Stimulated activated CD8-positive, alpha-beta memory T cell treated with anti-CD3 and anti-CD28 coated beads, Interleukin-2, amount 100 ng/mL, for 48 hours (primary cell): ENCODE measurements around the gene TOM1L1.

Experiments
- DNase-seq, 2 donors: peaks; one replicate each; pipeline ENCODE4 v3.0.0-alpha.2; 2020; ENCODE audit warnings: low read depth in 2 of 2

TOM1L1 gene

DNA sequence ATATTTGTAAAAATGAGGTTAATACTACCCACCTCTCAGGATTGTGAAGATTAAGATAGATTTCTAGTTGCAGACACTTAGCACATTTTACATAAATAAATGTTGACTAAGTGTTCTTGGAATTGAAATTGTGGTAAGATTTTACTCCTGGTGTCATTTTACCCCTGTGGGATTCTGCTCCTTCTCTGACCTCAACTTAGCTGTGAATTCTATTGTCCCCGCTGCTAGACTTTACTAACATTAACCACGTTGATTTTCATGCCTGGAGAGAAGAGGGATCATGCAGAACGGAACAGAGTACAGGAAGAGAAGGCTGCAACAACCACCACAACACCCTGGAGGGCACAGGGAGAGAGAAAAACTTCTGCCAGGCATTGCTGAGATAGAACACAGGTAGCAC is 2.1 kb upstream of the TOM1L1 start:
- DNase-seq: no peak

DNA sequence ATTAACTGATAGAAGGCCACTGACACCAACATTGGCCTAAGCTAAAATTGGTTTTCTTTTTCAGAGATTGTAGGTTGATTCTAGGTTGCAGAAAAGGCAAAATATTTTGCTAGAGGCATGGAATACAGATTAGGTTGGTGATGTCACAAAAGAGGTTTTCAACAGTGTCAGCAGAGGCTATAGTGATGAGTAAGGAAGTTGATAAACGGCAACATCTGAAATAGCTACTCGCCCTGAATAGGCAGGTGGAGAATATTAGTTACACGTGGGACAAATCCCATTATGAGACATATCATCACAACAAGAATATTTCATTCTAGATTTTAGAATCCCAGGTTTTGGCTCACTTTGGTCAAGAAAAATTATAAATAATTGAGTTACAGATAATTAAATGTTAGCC is 1.5 kb upstream of the TOM1L1 start:
- no peak for DNase-seq

DNA sequence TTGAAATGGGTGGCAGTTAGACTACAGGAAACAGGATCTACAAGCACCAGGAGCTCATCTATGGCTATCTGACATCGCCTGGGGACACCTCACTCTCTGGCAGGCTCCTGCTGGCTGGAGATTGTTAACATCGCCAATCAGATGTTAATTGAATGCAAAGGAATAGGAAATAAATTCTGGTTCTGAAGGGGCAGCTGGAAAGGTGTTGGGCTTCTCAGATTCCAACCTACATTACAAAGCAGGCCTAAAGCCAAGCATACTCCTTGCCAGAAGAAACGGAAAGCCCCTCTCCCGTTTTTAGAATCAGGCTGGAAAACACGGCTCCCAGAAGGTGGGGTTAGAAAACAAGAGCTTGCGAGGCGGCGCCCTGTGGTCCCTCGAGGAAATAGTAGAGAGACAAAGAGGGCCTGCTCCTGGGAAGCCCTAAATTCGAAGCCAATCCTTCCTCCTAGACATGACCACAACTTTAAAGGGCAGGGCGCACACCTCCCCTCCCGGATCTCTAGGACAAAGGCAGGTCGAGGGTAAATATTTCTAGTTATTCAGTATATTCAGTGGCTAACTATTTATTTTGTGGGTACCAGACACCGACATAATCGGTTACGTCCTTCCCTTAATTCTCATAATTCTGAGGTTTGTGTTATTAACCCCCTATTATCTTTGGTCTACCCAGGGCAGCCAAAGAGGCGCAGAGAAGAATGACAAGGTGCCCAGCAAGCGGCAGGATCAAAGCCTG is 763 bp upstream of the TOM1L1 start:
- no peak for DNase-seq

DNA sequence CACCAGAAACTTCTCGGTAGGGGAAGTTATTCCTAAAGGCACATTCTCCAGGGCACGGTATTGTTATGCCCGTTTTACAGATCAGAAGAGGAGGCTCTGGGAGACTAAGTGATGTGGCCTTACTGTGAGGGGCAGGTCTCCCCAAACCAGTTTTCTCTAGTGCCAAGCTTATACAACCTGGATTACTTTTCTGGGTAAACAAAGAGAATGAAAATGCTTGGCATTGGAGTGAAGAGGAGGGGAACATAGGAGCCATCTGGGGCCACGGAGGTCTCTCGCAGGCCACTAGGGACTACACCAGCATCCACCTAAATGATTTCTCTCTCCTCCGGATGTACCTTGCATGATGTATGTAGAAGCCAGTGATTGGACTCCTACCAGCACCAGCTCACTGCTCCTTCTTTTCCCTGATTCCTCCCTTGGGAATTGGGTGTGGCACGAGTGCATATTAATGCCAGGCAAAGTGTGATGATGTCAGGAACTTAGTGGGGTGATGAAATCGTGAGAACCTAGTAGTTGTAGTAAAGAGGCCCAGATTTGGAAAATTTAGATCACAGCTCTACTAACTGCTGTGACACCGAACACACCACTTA is 674 bp downstream of the TOM1L1 start:
- DNase-seq: no peak

DNA sequence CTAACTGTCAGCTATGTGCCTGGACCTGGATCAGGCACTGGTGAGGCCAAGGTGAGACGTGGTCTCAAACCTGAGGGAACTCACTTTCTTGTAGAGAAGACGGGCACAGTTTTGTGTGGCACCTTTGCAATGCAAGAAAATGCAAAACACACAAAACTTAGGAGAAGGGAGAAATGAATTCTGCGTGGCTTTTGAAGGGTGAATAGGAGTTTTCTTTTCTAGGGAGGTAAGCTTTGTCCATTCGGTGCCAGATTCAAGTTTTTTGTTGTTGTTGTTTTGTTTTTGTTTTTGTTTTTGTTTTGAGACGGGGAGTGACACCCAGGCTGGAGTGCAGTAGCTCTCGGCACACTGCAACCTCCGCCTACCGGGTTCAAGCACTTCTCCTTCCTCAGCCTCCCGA is 1.4 kb downstream of the TOM1L1 start:
- DNase-seq: no peak

DNA sequence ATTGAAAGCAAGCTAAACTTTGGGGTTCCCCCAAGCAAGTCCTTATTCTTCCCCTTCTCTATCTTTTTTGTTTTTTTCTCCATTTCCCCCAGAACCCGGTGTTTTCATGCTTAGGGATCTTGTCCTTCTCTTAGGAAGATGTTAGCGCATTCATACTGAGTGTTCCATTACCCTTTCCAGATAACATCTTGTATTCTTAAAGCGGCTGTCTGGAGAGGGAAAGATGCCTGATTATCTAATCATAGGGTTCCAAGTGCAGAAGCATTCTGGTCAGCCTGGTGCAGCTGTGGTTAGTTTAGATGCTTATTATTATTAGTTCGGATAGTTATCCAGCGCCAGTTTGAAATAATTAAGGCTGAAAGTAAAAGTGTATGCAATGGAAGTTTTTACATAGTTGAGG is 2.0 kb downstream of the TOM1L1 start:
- DNase-seq: no peak

DNA sequence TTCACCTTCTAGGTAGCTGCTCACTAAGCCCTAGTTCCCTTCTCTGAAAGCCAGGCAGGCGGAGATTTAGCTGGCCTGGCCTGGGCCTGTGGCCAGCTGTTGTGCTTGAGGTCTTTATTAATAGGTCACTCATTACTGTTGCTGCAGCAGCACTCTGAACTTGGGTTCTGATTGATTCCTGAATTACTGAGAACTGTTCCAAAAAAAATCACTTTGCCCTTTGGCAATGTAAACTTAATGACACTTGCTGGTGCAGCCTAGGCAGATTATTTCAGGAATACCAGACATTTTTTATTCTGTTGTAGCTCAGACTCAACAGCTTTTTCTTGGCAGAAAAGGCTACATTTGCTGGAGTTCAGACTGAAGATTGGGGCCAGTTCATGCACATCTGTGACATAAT is 2.7 kb downstream of the TOM1L1 start:
- no peak for DNase-seq

DNA sequence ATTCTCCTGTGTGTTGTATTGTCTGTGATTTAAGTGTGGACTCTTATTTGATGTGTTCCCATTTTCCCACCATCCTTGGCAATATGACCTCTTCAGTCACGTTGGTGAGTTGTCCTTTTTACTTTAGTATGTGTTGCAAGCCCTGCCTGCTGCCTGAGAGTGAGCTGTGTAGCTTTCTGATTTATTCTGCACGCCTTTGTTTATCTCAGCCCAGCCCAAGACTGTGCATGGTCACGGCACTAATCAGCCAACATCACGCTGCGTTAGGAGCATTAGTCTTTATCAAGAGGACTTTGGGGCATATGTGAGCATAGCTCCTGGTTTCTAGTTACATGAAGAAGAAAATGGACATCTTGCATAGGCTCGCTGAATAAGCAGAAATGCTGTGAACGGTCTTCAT is 6.0 kb downstream of the TOM1L1 start:
- no peak for DNase-seq

DNA sequence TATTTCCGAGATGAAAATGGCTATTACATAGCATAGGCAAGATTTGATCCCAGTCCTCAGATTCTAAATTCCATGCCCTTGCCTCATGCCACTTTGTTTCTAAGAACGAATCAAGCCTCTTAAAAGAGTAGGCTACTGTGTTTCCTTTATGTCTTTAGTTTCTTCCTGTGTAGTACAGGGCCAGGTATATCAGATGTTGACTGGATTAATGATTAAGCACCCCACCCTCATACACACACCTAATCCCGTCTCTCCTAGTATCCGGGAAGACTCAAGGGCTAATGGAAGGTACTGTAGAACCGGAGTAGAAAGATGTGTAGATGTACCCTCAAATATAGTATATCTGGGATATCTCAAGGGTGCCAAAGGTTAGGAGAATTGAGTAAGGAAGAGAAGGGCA is 6.7 kb downstream of the TOM1L1 start:
- no peak for DNase-seq

DNA sequence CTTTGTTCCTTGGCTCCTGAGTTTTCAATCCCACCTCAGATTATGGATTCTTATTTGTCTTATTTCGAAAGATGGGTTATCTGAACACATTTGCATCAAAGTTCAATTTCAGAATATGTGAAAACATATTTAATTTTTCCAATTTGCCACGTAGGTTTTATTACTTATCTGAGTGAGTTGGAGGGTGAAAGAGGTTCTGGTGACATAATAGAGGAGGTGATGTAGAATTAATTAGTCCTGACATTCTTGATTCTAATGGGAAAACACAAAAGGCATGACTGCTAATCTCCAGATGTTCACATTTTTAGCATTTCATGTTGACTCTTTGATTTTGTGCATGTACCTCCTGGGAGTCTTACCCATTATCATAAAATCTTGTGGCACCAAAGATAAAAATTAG is 9.1 kb downstream of the TOM1L1 start:
- DNase-seq: no peak

DNA sequence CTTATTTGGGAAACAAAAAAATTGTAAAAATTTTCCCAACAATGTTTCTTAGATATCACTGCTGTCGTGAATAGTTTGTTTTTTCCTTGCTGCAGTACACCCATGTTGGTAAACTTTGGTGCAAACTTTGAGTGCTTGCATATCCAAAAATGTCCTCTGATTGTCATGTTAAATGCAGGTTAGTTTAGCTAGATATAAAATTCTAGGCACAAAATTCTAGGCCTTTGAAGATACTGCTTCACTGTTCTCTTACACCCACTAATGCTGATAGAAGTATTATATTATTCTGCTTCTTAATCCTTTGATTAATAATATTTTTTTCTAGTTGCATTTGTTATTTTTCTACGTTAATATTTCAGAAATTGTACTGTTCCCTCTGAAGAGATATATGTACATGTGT is 16.1 kb downstream of the TOM1L1 start:
- DNase-seq: no peak

DNA sequence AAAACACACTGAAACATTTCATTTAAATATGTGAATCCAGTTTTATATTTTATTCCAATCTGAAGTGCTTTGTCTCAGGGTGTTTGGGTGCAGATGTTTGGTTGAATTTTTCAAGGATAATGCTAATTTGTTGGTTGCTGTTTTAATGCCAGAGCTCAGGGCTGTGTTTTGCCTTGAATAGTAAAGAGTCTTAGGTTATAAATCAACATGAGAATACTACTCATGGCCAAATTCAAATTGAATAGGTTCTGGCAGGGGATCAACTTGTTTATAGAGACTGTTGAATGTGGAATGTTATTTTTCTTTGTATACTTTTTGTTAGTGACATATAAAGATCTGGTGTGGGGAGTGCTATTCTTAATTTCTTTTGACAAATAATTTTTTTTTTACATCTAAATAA is 18.8 kb downstream of the TOM1L1 start:
- DNase-seq: no peak

DNA sequence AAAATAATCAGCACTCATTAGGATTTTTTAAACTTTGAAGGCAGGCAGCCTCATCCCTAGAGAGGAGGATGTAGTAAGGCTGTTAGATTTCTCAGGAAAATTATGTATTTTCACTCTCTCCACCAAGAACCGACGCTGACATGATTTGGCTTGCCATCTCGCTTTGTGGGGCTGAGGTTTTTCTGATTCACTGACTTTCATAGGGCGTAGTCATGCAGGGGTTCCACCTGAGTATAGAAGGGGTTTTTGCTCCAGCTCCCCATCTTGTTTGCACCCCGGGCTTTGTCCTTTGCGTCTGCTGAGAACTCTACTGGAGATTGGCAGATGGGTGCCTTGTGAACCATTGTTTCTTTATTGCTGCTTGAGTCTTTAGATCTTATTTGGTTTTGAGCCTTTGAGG is 20.2 kb downstream of the TOM1L1 start:
- DNase-seq: no peak

DNA sequence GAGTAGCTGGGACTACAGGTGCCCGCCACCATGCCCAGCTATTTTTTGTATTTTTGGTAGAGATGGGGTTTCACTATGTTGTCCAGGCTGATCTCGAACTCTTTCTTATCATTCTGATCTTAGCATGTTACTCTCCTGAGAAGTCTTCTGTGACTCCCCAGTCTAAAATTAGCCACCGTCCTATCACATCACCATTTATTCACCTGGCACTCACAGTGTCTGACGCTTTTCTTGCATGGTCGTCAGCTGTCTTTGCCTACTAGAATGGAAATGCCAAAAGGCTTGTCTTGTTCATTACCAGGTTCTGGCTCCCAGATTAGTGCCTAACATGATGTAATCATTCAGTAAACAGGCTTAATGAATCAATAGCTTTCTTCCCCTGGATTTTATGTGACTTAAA is 23.8 kb downstream of the TOM1L1 start:
- DNase-seq: no peak

DNA sequence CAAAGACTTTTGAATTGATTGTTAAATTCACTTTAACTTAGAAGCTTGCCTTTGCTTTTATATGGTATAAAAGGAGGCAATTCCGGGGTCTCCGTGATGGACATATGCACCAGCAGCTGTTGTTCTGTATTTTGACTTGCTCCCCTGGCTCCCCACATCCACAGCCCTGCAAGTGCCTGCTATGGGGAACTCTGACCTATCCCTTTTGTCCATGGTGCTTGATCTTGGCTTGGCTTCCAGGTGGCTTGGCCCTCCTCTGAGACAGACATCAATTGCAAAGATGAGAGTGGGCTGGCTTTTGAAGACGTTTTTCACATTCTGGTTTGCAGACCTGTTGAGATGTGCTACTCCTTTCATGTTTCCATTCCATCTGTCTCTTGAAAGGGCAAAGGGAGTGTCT is 26.9 kb downstream of the TOM1L1 start:
- DNase-seq: no peak

DNA sequence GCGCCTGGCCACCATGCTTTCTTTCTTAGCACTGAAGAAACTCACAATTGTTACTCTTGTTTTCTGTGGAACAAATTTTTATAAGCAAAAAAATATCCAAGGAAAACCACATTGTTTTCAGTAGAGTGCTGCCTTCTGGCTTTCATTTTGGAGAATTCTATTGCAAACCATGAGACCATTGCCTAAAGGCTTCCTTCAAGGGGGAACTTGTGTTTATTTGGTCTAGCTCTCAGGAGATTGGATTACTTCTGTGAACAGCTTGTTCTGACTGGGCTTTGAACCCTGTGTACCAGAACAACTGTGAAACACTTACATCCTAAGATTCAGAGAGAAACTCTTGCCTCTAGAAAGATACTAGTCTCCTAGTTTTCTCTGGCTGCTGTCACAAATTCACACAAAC is 32.1 kb downstream of the TOM1L1 start:
- no peak for DNase-seq

DNA sequence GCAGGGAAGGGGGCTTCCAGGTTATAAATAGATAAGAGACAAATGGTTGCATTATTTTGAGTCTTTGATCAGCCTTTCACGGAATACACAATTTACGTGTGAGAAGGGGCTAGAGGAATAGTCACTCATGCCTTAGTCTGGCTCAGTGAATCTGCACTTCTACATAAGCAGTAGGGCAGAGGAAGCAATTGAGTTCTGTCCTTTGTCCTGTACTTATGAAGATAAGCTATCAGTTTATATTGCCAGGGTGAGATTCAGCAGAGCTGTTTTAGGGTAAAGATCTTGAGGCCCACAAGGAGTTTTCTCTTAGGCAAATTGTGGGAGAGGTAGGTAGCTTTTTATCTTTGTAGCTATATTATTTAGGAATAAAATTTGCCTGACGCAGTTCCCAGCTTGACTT is 33.3 kb downstream of the TOM1L1 start:
- DNase-seq: no peak

DNA sequence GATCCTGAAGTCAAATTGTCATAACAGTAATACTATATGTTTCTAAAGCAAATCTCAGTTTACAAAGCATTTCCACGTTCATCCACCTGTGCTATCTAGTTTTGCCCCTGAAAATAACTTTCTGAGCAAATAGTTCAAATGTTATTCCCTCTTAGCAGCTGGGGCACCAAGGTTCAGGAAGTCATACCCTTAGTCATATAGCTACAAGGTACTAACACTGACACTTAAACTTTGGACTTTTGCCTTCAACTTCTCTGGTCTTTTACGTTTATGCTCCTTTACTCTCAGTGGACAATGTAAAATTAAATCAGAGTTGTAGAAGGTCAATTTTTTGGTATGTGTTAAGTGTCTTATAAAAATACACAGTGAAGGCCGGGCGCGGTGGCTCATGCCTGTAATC is 34.8 kb downstream of the TOM1L1 start:
- no peak for DNase-seq

DNA sequence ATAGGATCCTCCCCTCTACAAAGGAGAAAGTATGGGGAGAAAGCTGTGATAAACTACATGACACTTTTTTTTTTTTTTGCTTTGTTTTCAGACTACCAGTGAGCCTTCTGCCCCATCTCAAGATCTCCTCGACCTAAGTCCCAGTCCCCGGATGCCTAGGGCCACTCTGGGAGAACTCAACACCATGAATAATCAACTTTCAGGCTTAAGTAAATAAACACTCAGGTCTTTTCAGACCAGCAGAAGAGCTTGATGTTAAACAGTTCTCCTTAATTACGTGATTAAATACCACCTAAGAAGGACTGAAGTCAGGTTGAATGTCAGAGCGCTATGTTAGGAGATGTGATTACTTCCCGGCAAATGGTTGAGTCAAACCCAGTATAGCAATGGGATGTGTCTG is 36.4 kb downstream of the TOM1L1 start:
- DNase-seq: no peak

DNA sequence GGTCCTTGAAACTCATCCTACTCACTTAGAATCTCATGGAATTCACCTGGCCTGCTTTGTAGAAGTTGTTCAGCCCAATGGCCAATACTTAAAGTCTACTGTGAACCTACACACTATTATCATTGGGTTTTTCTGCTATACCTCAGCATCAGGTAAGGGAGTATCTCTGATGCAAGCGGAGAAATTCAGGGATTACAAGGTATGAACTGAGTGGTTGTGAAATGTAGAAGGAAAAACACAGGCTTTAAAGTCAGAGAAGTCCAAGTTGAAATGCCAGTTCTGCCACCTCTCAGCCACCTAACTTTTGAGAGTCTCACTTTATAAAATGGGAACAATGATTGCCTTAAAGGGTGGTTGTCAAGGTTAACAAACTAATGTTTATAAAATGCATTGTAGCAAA is 36.8 kb downstream of the TOM1L1 start:
- no peak for DNase-seq

DNA sequence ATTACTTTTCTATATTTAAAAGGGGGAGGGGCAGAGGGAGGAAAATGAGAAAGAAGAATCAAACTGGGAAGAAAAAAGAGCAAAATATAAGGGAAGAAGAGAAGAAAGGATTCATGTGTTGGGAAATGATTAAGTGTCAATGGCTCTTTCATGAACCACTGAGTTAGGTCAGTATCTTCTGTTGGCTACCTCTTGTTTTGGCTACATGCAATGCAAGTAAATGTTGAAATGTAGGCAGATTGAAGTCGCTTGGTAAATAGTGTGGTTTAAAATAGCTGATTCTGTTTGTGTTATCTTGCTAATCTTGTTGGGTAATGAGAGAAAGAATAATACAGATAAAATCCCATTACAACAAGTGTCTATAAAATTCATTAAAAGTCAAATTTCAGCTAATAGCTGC is 40.6 kb downstream of the TOM1L1 start:
- no peak for DNase-seq

DNA sequence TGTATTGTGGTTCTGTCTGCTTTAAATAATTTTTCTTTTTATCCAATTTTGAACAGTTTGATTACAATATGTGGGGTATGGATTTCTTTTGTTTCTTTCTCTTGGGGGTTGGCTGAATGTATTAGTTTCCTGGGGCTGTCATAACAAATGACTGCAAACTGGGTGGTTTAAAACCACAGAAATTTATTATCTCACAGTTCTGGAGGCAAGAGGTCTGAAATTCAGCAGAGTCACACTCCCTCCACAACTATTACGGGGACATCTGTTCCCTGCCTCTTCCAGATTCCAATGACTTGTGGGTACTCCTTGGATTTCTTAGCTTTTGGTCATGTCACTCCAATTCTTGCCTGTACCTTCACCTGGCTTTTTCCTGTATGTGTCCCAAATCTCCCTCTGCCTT is 44.1 kb downstream of the TOM1L1 start:
- DNase-seq: no peak

DNA sequence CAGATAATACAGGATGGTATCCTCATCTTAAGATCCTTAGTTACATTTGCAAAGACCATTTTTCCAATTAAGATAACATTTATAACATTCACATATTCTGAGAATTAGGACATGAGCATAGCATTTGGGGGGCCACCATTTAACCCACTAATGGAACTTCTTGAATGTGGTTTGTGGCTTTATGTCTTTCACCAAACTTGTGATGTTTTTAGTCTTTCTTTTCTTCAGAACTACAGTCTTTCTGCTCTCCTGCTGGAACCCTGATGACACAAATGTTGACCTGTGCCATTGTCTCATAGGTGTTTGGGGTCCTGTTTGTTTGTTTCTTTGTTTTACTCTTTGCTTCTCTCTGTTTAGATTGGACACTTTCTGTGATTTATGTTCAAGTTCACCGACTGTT is 44.6 kb downstream of the TOM1L1 start:
- DNase-seq: no peak

DNA sequence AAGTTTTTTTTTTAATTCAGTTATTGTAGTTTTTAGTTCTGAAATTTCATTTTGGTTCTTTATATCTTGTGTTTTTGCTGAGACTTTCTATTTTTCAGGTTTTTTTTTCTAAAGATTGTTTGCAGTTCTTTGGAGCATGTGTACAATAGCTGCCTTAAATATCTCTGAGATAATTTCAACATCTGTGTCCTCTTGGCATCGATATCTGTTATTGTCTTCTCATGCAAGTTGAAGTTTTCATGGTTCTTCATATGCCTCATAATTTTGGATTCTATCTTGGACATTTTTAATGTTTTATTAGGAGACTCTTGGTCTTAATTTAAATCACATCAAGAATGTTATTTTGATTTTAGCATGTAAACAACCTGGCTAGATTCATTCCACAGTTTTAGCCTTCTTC is 45.0 kb downstream of the TOM1L1 start:
- DNase-seq: no peak
